Loucy (cell line): ENCODE results near the gene SSX2IP.

Experiments
- CTCF ChIP-seq: fragments of 200-600 bp; sonication (generic); conservative IDR thresholded peaks from 2 replicates; pipeline ENCODE4 v1.5.1; 2014; ENCODE audit warnings: mild to moderate bottlenecking, antibody characterized with exemption, low read length
- EZH2phosphoT487 ChIP-seq: fragments of 200-600 bp; IDR thresholded peaks from 2 replicates; pipeline ENCODE4 v1.6.1; 2018; ENCODE audit warnings: antibody characterized with exemption, mild to moderate bottlenecking, moderate library complexity, borderline replicate concordance

- no peak for TF ChIP-seq CTCF
- no peak for TF ChIP-seq EZH2phosphoT487
Measured at GRCh38 chr1:84711869-84712268, 21.6 kb upstream of the SSX2IP start.
